Panc1 (cell line): ENCODE results near the gene MARS2. TPM values are rescaled to one million over a fixed set of nuclear protein-coding genes. Genes with fewer than 3 reads are reported as not detected.

Experiments used
- ATAC-seq: fragments of 200-7000 bp; cut with Tn5 transposase; 2 replicates; pipeline ENCODE4 v1.9.1; 2020; ENCODE audit warnings: mild to moderate bottlenecking, moderate library complexity
- BruUV-seq: library from RNA; stranded (reverse); fragments of 400-500 nt; replicated peaks from 2 replicates; lab custom pipeline; 2021; lab: Mats Ljungman, UMichigan
- CTCF ChIA-PET: fragments of 300-600 bp; sonication (Branson Sonifier 250); formaldehyde crosslinking; loops from one replicate; lab custom pipeline; 2022; ENCODE audit warnings: antibody characterized with exemption; lab: Charles Lee
- POLR2A ChIA-PET: fragments of 300-600 bp; sonication (Branson Sonifier 250); formaldehyde crosslinking; loops from one replicate; lab custom pipeline; 2022; ENCODE audit warnings: antibody characterized with exemption; lab: Charles Lee
- DNase-seq: peaks from one replicate; pipeline ENCODE4 v3.0.0-alpha.2; 2010; ENCODE audit warnings: low read depth, low spot score
- H3K27ac ChIP-seq: 2 replicates; pipeline ENCODE4 v1.5.1; 2011; ENCODE audit warnings: mild to moderate bottlenecking, low read length, inconsistent platforms
- H3K27me3 ChIP-seq: fragments of 200-500 bp; sonication (Bioruptor generic); 2 replicates; pipeline ENCODE4 v1.6.0; 2014; ENCODE audit warnings: low read length, inconsistent platforms; ENCODE audit not compliant: control insufficient read depth, insufficient read depth
- H3K36me3 ChIP-seq: fragments of 200-500 bp; sonication (Bioruptor generic); 2 replicates; pipeline ENCODE4 v1.5.1; 2014; ENCODE audit warnings: inconsistent platforms, mild to moderate bottlenecking, low read length, moderate library complexity; ENCODE audit not compliant: control insufficient read depth, insufficient read depth
- H3K4me1 ChIP-seq: 2 replicates; pipeline ENCODE4 v1.5.1; 2011; ENCODE audit warnings: inconsistent platforms, mild to moderate bottlenecking, low read length, moderate library complexity; ENCODE audit not compliant: control insufficient read depth, insufficient read depth
- H3K4me3 ChIP-seq, 2 experiments: 2 replicates each; pipeline ENCODE4 v1.5.1; 2011 to 2012; ENCODE audit warnings: low read depth in 2 of 2, low read length in 2 of 2, mild to moderate bottlenecking in 2 of 2, inconsistent platforms in 1 of 2, moderate library complexity in 1 of 2
- H3K9me3 ChIP-seq: fragments of 200-500 bp; sonication (Bioruptor generic); 2 replicates; pipeline ENCODE4 v1.5.1; 2014; ENCODE audit warnings: low read depth, mild to moderate bottlenecking, inconsistent platforms, low read length, moderate library complexity; ENCODE audit not compliant: control insufficient read depth, insufficient read depth
- CTCF ChIP-seq: fragments of 450-650 bp; IDR thresholded peaks from 2 replicates; pipeline ENCODE4 v1.5.1; 2017; ENCODE audit warnings: mild to moderate bottlenecking
- POLR2AphosphoS5 ChIP-seq: IDR thresholded peaks from 2 replicates; pipeline ENCODE4 v1.6.1; 2012; ENCODE audit warnings: mild to moderate bottlenecking, low read depth, low read length, moderate library complexity
- REST ChIP-seq, 2 experiments: IDR thresholded peaks; 2 replicates each; pipeline ENCODE4 v1.6.1; 2011 to 2012; ENCODE audit warnings: low read depth in 2 of 2, control low read depth in 1 of 2, low read length in 1 of 2, mild to moderate bottlenecking in 1 of 2, moderate library complexity in 1 of 2; ENCODE audit not compliant: insufficient read depth in 1 of 2
- SIN3A ChIP-seq: IDR thresholded peaks from 2 replicates; pipeline ENCODE4 v1.6.1; 2012; ENCODE audit warnings: low read depth, mild to moderate bottlenecking, low read length, moderate library complexity, borderline replicate concordance; ENCODE audit not compliant: insufficient read depth
- TCF7L2 ChIP-seq: IDR thresholded peaks from 2 replicates; pipeline ENCODE4 v1.6.1; 2011; ENCODE audit warnings: mild to moderate bottlenecking, low read depth, low read length, inconsistent platforms
- in situ Hi-C: cut with HindIII; loops from 2 replicates; pipeline ENCODE4 v1.10.0; 2016; ENCODE audit warnings: low sequenced_read_pairs, low pct_unique_long_range_greater_than_20kb
- intact Hi-C: fragments of 100-400 bp; cut with micrococcal nuclease; formaldehyde crosslinking; loops from one replicate; pipeline ENCODE4 v1.10.0; 2022; ENCODE audit not compliant: unreplicated experiment
- total RNA-seq: library from RNA; stranded (reverse); gene quantifications from one replicate; pipeline ENCODE4 v1.2.1, GENCODE V29; 2021; ENCODE audit not compliant: unreplicated experiment

MARS2 gene
- total RNA-seq, 1 experiment from 2014 or later: 8.7 TPM

- no peak for TF ChIP-seq CTCF
- TF ChIP-seq TCF7L2: no peak
- no peak for TF ChIP-seq POLR2AphosphoS5
- TF ChIP-seq SIN3A: no peak
- no peak for TF ChIP-seq REST (IDR thresholded peaks at IDR 0.05; ENCODE audit: insufficient read depth in 1 of 2, low read depth in 2 of 2, low read length in 1 of 2)
- intact Hi-C loops (no loop called here), in situ Hi-C loops (no loop called here)
- Histone ChIP-seq H3K4me1 (no peaks in the 10 kb centered on the region), H3K27ac (no peak overlapping the region), H3K4me3 (no peak overlapping the region), H3K27me3 (no peaks in the 10 kb centered on the region), H3K9me3 (no peaks in the 10 kb centered on the region), H3K36me3 (no peaks in the 10 kb centered on the region)
- BruUV-seq: no TSS peak
- POLR2A ChIA-PET: no interaction called here
- DNase-seq (no peak), ATAC-seq (no peak)
- CTCF ChIA-PET: no interaction called here
Measured at GRCh38 chr2:197661626-197662025, 43.5 kb upstream of the MARS2 start.

GRCh38 chr2:197666277-197666676 is 38.9 kb upstream of the MARS2 start:
- no peaks in the 10 kb centered on the region for H3K36me3 ChIP-seq
- in situ Hi-C loops (no loop called here), intact Hi-C loops (no loop called here)
- no peak overlapping the region for H3K4me3 ChIP-seq
- H3K9me3 ChIP-seq: no peaks in the 10 kb centered on the region
- DNase-seq (no peak), ATAC-seq (no peak)
- no peaks in the 10 kb centered on the region for H3K27me3 ChIP-seq
- TF ChIP-seq SIN3A: no peak
- no peak for TF ChIP-seq POLR2AphosphoS5
- TF ChIP-seq REST (IDR thresholded peaks at IDR 0.05; ENCODE audit: insufficient read depth in 1 of 2, low read depth in 2 of 2, low read length in 1 of 2): no peak
- TF ChIP-seq CTCF: no peak
- no peak for TF ChIP-seq TCF7L2
- ChIA-PET POLR2A (no interaction called here), CTCF (no interaction called here)
- no TSS peak for BruUV-seq
- no peak overlapping the region for H3K27ac ChIP-seq
- no peaks in the 10 kb centered on the region for H3K4me1 ChIP-seq
